ENCODE measurements around the gene GRK5.

Gene GRK5

DNA sequence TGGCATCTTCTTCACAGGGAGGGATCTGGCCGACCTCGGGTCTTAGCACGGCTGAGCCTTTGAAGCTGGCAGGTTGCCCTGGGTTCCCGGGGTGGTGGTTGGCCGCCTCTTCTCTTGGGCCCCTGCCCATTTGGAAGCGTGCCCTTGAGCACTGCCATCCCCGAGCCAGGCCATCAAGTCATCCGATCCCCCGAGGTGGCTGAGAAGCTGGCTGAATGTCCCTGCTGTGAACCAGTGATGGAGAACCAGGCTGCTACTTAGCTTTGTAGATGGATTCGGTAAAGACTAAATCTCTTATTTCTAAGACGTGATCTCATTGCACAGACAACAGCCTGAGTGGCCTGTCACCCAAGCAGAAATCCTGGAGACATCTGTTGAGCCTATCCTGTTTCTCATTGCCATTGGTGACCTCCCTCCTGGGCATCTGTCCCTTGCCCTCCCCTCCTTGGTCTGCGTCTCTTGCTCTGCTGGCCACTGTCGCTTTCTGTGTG is 74.3 kb downstream of the GRK5 start:
- no peak for DNase-seq

- DNase-seq, result no peak
These were observed 75.1 kb downstream of the GRK5 start for GRCh38 chr10:119282446-119282845.

DNA sequence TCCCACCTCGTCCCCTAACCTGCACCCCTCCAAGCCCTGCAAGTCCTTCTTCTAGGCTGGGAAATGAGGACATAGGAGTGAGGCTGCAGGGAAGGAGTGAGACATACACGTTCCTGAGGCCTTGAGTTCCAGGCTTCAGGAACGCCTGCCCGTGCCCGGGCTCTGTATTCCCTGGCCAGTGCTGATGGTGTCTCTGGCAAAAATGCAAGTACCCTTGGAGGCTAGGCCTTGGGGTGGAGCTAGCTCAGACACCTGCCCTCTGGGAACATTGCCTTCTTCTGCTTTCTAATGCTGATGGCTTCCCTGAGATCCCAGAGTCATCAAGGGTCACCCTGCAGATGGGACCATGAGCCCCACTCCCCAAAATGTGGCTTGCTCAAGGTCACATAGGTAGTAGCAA is 76.0 kb downstream of the GRK5 start:
- DNase-seq, result no peak

- DNase-seq, result no peak
These were observed 76.4 kb downstream of the GRK5 start for GRCh38 chr10:119283818-119284217.

- DNase-seq, result no peak
These were observed 77.3 kb downstream of the GRK5 start for GRCh38 chr10:119284679-119285096.

- DNase-seq, result no peak
These were observed 78.3 kb downstream of the GRK5 start for GRCh38 chr10:119285495-119286267.

GRCh38 chr10:119286516-119286915 is 79.1 kb downstream of the GRK5 start:
- DNase-seq, result no peak

GRCh38 chr10:119286983-119287633 is 79.7 kb downstream of the GRK5 start:
- DNase-seq, result no peak

GRCh38 chr10:119288574-119289001 is 81.2 kb downstream of the GRK5 start:
- DNase-seq, result no peak

DNA sequence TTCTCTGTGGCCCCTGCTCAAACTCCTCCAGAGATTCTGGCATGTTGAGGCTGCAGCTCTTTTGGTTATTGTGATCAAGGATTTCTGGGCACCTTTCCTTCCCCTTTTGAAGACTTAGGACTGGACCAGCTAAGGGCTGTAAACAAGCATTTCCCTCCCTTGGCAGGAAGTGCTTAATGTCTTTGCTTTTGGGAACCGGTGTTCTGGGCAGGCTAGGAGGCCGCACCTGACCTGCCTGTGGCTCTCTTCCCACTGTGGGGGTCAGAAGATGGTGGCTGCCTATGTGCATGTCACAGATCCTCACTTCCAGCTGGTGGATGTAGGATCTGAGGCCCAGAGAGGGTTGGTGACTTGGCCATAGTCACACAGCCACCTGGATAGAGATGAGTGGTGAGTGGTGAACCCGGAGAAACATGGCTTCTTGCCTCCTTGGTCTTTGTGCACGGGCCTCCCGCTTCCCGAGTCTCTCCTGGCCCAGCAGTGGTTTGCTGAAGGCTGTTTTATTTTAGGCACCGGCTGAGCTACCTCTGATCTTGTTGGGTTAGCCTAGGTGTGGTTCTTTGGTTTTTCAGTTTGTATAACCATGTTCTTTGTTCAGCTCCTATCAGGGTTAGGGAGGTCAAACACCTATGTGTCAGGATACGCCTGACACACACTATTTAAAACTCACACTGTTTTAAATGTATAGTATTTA is 82.0 kb downstream of the GRK5 start:
- no peak for DNase-seq

DNA sequence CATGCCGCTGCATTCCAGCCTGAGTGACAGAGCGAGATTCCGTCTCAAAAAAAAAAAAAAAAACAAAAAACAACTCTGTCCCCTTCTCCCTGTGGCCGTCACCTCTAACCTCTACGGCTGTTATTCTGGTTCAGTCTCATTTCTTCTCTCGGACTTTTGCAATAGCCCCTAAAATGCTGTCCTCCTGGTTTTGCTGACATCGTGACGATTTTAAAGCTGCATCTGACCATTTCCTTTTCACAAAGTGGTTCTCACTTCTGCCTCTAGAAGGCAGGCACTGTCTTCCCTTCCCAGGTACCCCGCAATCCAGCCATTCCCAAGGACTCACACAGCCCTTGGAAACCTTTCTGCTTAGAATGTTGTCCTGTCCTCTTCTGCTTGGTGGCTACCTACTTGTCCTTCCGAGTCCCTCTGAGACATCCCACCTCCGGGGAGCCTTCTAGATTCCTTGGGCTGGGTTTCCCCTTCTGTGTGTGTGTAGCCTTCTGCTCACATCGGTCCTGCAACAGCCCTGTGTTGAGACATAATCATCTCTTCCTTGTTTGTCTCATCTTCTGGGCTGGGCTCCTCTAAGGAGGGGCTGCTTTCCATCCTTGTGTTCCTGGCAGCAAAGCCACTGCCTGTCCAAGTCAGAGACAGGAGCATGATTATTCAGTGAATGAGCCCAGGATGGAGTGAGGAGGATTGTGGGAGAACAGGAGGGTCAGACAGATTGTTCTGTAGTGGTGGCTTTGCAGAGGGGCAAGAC is 83.1 kb downstream of the GRK5 start:
- no peak for DNase-seq

DNA sequence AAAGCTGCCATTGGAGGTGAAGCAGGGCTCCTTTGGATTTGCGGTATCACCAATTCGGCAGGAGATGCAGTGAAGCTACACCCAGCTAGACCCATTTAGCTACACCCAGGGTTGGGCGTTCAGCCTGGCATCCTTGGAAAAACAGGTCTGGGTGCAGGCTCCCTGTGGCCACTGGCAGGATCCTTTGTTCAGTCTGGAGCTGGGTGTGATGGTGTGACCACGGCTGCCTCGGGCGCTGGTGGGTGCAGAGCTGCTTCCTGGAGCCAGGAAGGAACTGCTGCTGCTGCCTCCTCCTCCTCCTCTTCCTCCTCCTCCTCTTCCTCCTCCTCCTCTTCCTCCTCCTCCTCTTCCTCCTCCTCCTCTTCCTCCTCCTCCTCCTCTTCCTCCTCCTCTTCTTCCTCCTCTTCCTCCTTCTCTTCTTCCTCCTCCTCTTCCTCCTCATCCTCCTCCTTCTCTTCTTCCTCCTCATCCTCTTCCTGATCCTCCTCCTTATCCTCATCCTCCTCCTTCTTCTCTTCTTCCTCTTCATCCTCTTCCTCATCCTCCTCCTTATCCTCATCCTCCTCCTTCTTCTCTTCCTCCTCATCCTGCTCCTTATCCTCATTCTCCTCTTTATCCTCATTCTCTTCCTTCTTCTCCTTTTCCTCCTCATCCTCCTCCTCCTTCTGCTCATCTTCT is 84.0 kb downstream of the GRK5 start:
- DNase-seq, result no peak

DNA sequence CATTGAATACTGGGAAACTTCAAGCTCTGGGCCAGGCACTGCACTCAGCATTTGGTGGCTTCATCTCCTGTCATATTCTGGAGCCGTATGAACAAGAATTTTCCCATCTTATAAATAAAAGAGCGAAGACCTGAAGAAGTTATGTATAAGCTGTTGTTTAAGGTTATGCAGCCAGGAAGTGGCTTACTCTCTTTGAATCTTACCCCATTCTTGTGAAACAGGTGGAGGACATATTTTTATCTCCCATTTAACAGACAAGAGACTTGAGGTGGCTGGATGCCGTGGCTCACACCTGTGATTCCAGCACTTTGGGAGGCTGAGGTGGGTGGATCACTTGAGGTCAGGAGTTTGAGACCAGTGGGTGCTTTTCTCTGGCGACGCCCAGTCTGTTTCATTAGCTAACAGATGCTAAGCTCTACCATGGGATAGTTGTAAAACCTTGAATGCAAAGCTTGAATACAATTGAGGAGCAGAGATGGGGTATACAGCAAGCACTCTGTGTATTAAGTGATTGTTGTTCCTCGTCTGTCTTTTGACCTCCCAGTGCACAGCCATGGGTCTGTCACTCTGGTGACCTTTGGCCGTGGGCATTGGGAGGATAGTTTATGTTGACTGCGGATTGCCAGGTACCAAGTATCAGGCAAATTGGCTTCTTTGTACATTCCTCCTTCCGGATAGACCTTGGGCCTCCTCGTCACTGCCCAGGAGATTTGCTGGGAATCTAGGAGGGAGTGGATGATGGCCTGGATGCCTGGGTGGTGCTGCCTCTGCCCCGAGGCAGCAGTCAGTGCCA is 85.8 kb downstream of the GRK5 start:
- DNase-seq, result no peak

DNA sequence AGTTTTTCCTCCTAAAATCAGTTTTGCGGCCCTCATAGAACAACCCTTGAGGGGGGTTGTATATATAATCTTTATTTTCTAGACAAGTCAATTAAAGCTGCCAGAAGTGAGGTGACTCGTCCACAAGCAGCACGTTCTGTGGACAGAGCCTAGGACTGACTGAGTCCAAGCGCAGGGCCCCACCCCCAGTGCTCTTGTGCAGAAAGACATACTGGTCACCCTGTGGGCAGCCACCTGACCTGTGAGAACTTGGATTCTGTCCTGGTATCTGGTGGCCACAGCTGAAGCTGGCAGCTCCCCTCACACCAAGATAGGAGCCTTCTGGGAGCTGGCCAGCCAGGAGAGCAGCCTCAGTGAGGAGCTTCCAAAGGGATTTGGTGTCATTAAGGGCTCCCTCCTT is 89.3 kb downstream of the GRK5 start:
- DNase-seq, result no peak

DNA sequence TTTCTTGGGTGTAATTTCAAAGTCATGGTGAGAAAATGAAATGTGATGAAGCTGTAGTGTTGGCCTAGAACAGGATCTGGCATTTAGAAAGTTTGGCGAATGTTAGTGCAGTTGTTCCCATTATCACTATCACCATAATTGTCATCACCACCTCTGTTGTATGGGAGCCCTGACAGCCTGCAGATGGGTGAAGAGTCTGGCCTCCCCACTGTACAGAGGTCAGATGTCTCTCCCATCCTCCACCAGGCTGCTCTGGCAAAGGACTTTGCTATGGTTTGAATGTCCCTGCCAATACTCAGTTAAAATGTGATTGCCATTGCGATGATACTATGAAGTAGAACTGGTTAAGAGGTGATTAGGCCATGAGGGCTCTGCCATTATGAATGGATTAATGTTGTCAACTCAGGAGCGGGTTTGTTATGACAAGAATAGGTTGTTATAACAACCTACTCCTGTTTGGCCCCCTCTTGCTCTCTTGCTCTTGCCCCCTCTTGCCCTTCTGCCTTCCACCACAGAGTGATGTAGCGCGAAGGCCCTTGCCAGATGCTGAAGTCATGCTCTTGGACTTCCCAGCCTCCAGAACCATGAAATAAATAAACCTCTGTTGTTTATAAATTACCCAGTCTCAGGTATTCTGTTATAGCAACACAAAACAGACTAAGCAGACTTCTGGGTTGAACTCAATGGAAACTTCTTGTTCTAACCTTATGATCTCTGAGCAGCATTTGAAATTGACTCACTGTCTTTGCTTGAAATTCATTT is 90.0 kb downstream of the GRK5 start:
- no peak for DNase-seq

DNA sequence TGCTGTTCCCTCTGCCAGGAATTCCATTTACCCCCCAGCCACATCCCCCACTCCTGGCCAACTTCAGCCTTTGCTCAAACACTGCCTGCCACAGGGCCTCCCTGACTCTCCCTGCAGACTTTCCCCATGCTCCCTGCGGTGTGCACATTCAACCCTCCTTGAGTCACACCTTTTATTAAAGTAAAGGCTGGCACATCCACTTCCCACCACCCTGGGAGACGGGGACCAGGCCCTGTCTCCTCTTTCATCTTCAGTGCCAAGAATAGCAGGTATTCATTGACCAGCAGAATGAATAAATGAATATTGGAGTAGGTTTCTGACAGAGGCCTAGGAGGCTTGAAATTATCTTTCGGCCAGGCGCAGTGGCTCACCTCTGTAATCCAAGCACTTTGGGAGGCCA is 91.4 kb downstream of the GRK5 start:
- DNase-seq, result no peak

GRCh38 chr10:119299531-119299930 is 92.2 kb downstream of the GRK5 start:
- no peak for DNase-seq

DNA sequence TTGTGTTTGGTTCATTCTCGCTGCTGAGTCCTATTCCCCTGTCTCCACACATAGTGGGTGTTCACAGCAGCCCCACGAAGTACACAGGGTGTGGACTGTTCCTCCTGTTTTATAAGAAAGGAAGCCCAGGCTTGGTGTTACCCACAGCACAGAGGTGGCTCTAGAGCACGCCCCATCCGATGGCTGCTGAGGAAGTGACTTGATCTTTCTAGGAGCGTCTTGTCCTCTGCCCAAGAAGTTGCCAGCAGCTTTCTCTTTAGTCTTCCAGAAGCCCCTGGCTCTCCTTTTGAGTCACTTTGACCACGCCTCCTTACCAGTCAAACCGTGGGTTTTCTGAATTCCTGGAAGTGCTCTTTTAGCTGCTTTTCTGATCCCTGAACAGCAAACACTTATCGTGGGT is 94.0 kb downstream of the GRK5 start:
- no peak for DNase-seq

DNA sequence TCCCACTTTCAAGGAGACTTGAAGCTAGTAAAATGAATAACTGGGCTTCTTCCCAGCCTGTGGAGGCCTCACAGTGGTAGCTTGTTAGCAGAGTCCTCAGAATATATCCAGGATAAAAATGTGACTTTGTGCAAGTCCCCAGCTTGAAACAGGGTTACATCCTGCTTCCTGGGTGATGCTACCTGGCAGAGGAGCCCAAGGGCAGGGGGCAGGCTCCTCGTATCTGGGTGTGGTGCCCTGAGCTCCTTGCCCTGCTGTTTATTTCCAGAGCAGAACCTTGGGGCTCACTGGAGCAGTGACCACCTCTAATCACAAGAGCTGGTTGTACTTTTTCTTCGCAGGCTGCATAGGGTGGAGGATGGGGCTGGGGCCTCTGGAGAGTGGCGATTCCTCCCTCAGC is 94.8 kb downstream of the GRK5 start:
- no peak for DNase-seq

- DNase-seq, result no peak
These were observed 95.4 kb downstream of the GRK5 start for GRCh38 chr10:119302591-119303253.

All from 8988T (cell line).